Measurements from ENCODE around the gene CFAP299.
"Not testable (repeated sequence)": the region's sequence is repeated elsewhere in the genome, so short reads cannot be mapped to it uniquely, and the experiment has no call there.

The CFAP299 gene

DNA sequence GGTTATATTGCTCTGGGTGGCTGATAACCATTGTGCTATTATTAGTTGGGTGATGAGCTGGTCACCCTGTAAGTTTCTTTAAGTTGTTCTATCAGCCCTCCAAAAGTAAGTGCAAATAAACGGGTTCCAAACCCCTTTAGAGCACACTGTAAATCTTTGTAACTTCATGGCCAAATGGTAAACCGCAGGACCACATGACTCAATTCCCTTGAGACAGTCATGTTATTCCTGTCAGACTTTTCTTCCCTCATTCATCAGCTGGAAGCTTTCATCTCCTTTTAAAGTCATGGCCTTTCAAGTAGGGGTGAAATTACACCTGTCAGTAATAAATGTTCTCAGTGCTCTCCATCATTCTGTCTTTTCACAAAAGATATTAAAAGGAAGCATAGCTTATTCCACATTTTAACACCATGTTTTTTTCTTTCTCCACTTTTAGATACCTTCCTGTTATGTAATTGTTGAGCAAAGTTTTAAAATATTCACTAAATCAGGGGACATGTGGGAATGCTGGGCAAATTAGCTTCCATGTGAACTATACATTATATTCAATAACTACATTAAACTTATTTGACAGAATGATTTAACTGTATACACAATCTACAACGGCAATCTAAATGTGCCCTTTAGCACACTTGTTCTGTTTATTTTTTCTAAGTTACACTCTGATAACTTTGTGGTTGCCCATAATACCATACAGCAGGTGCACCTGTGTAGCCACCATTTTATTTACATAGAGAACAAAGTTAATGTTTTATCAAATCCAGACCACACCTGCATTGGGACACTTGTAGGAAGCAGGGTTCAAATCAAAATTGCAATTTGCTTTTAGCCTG lies 275.5 kb downstream of the CFAP299 start:
- DNase-seq (ENCODE audit: low spot score): no peak

DNA sequence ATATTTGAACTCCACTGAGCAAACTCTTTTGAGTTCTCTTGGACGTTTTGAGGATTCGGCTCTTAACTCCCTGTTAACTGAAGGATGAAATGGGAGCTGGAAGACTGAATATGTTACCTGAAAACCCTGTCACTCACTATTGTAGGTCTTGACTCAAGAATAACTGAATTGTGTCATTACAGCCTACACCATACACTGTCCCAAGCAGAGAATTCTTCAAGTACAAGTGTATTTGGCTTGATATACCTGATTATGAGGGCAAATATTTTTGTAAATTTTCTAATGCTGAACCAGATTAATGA lies 276.1 kb downstream of the CFAP299 start:
- DNase-seq (ENCODE audit: low spot score): no peak

DNA sequence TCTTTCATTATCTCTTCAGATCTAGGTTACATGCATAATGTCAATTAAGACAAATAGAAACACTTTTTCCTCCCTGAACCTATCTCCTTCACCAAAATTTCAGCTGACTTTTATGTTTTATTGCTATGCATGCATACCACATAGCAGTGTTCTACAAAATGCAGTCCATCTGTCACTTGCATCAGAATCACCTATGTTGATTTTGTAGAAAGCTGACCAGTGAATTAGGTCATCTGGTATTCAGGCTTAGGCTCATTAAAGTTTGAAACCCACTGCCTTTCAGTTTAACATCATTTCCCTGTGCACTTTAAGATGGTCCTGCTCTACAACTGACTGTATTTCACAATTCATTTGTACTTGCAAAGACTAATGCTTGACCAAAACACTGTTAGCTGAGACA lies 277.9 kb downstream of the CFAP299 start:
- DNase-seq (ENCODE audit: low spot score): no peak

DNA sequence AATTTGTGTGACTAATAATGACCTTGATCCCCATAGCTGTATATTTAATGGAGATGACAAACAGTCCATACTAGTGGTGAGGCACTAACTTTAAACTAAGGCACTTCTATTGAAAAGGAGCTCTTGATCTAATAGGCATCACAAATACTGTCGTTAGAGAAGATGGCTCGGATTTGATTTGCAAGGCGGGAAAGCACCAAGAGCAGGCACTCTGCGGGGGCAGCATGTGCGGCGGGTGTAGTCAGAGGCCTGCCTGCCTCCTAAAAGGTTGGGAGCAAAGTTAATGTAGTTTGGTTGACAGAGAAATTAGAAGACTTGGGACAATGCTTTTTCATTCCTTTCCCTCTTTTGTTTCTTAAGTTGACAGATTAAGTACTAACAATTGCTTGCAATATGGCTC lies 278.8 kb downstream of the CFAP299 start:
- DNase-seq (ENCODE audit: low spot score): no peak

DNA sequence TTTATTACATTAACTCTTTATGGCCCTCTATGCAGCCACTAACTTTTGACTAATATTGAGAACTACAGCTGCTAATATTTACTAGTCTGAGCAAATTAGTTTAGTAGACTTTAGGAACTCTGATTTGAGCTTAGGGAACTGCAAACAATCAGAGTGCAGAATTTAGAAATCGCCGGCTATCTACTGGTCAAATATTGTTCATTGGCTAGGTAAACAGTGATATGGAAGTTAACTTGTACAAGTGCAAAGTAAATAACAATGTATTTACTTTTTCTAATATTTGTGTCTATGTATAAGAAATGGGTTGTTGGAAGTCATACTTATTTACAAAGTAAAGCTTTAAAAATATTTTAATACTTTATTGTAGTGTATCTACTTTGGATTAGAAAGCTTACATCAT lies 279.6 kb downstream of the CFAP299 start:
- DNase-seq (ENCODE audit: low spot score): no peak

DNA sequence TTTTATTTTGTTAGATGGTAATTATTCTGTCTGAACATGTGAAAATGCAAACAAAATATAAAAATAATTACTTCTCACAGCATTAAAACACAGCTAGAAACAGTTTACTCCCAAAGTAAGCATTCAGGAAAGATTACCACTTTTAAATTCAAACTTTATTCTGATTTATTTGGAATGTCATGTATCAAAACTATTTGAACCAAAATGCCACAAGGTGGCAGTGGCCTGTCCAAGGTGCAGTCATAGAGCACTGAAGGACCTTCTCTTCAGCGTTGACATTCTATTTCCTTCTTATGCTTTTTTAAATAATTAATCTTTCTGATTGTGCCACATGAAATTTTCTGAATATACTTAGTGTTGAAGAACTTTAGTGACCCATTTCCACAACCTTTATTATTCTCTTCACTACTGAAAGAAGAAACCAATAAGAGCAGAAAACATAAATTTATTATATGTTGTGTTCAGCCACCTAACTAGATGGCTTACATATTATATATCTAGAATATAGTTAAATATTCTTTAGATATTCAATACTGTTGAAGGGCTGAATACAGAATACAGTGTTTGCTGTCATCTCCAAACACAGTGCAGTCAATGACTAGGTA lies 283.6 kb downstream of the CFAP299 start:
- no peak for DNase-seq (ENCODE audit: low spot score)

DNA sequence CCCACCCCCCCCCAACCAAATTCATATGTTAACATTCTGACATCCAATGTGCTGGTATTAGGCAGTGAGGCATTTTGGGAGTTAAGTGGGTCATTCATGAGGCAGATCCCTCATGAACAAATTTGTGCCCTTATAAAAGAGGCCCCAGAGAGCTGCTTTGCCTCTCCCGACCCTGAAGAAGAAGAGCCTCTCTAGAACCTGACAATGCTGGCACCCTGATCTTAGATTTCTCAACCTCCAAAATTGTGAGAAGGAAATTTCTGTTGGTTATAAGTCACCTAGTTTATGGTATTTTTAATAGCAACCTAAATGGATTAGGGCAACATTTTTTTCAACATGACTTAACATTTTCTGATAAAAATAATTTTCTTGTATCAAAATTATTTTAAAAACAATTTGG lies 296.3 kb downstream of the CFAP299 start:
- no peak for DNase-seq (ENCODE audit: low spot score)

DNA sequence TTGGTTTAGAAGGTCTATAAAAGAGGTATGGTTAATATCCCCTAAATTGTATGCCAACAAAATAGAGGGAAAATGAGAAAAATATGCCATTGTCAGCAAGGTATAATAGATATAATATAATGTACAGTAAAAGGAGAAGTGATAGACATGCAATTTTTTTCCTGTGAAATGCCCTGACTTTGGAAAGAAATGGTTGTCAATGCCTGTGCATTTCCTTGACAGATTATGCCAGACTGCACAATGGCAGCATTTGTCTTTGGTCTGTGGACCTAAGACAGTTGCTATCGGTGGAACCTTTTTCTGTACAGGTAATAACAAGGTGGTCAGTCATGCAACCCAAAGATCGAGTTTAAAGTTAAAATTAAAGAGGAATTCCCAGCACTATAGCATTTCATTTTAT lies 301.7 kb downstream of the CFAP299 start:
- no peak for DNase-seq (ENCODE audit: low spot score)

DNA sequence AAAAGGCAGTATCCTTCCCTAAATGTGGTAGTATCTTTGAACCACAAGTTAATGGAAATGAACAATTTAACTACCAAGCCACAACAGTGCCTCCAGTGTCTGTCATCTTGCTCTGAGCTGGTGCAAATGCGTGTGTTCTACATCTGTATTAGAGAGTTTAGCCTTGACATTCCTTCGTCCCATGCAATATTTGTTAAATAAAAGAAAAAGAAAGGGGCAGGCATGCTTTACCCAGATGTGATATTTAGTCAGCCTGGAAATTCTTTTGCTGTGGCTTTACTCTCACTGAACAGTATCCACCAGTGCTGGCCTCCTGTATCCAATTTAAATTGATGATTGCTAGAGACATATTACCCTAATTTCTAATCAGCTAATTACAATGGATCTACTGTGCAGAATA lies 310.5 kb downstream of the CFAP299 start:
- no peak for DNase-seq (ENCODE audit: low spot score)

DNA sequence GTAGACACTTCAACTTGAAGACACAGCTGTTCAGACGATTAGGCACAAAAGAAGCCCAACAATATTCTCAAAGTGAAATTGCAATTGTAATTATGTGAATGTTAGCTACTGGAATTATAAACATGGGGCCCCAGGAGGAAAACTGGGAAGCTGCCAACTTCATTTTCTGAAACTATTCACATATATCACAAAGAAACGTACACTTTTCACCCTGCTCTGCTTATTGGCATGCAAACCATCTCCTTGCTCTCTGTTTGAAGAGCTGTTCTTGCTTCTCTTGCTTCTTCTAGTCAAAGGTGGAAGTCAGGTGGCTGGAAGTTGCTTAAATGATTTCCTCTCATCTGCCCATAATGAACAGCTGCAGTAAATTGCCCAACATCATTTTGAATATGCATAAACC lies 320.1 kb downstream of the CFAP299 start:
- DNase-seq (ENCODE audit: low spot score): no peak

DNA sequence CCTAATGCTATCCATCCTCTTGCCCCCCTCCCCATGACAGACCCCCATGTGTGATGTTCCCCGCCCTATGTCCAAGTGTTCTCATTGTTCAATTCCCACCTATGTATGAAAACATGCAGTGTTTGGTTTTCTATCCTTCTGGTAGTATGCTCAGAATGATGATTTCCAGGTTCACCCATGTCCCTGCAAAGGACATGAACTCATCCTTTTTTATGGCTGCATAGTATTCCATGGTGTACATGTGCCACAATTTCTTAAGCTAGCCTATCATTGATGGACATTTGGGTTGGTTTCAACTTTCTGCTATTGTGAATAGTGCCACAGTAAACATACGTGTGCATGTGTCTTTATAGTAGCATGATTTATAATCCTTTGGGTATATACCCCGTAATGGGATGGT lies 334.6 kb downstream of the CFAP299 start:
- DNase-seq (ENCODE audit: low spot score): not testable (repeated sequence)

DNA sequence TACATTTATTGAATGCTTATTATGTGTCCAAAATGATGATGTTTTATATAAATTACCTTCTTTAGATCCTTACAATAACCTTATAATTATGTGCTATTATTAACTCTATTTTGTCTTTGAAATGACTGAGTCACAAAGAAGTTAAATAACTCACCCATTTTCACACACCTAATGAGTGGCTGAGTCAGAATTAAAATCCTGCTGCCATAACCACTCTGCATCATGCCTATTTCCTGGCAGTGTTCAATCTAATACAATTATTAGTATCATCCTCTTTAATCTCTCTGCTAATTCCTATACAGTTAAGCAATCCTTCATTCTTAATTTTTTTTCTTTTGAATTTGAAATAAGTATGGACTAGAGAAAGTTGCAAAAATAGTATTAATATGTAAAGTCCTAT lies 342.9 kb downstream of the CFAP299 start:
- DNase-seq (ENCODE audit: low spot score): no peak

DNA sequence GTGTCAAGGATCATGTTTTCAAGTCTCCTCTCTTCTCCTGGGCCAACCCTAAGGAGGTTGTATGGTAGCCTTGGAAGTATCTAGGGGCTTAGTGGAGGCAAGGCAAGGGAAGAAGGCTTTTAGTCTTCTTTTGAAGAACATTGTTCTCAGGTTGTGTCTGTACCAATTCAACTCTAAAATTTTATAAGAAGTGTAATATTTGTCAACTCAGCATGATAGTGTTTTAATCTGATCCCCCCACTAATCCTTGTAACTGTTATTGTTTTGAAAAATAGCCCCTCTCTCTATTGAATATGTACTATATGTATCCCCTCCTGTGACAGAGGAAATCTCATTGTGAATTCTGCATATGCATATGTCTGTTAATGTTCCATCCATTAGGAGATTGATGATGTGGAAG lies 345.4 kb downstream of the CFAP299 start:
- no peak for DNase-seq (ENCODE audit: low spot score)

DNA sequence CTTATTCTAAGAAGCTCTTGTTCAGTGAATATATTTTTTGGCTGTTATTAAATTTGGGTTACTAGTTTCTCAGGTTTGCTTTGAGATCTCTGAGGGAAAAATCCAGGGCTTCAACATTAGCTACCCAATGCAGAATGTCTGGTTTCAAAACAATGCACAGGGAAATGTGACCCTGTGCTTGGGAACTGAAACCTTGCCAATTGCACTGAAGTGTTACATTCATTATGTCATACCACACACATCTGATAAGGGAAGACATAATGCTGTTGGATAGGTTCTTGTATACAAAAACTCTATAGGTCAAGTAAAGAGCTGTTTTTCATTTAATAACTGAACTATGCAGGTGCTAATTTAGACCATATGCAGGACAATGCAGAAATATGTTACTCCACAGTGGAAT lies 349.7 kb downstream of the CFAP299 start:
- no peak for DNase-seq (ENCODE audit: low spot score)

DNA sequence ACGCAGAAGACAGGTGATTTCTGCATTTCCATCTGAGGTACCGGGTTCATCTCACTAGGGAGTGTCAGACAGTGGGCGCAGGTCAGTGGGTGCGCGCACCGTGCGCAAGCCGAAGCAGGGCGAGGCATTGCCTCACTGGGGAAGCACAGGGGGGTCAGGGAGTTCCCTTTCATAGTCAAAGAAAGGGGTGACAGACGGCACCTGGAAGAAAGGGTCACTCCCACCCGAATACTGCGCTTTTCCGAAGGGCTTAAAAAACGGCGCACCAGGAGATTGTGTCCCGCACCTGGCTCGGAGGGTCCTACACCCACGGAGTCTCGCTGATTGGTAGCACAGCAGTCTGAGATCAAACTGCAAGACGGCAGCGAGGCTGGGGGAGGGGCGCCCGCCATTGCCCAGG lies 352.2 kb downstream of the CFAP299 start:
- DNase-seq (ENCODE audit: low spot score): not testable (repeated sequence)

DNA sequence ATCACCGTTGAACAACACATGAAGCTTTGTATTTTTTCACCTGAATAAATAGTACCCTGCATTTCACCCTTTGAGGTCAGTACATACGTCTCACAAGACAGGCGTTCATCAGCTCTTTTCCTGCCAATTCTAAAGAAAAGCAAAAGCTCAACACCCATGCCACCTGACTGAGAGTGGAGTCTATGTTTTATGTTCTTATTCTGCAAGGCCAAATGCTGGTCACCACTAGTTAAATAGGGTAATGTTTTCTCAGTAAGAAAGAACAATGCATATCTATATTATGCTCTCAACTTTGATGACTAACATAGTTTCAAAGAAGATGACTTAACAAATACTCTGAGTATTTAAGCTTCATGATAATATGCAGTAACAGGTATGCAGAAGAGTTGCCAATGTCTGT lies 358.6 kb downstream of the CFAP299 start:
- DNase-seq (ENCODE audit: low spot score): no peak

DNA sequence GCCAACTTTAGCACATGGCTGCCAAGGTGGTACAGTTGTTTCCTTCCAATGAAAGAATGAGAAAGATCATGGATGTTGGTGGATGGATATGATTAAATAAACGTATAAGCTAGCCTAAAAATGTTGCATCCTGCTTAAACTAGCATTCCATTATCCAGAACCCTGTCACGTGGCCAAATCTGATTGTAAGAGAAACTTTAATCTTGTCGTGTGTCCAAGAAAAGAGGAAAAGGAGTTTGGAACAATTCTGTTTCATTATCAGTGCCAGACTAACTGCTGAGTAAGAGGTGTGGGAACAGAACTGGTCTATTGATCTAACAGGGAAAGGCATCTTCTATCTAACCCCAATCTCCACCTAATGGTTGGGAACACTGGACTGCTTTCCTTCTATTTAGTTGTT lies 369.8 kb downstream of the CFAP299 start:
- no peak for DNase-seq (ENCODE audit: low spot score)

DNA sequence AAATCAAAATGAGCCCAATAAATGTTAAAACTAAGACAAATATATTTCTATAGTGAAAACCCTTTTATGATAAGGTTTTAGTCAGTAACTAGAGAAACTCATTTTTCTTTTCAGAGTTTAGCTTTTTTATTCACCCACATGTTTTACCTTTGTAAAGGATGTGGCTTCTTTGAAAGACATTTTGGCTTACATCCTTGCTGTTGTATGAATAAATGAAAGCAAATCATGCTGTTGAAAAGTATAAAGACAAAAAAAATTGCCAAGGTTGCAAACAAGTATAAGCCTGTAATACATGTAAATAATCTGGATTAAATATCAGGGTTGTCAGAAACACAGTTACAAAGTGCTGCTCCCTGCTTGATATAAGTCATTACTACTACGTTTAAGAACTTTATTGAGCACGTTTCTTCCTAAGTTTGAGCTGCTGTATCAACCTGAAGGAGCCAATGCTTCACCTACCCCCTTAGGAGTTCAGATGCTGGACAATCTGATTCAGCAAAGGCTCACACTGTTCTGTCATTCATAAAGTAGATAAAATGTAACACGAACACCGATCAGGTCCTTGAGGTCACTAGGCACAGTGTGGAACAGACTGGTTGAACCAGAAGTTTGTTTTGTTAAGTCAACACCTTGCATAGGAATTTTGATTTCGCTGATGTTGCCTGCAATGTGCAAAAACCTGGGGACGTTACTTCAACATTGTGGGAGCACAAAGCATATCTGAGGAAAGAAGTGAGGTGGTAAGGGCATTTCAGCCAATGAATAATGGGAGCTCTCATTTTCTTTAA lies 373.7 kb downstream of the CFAP299 start:
- no peak for DNase-seq (ENCODE audit: low spot score)

DNA sequence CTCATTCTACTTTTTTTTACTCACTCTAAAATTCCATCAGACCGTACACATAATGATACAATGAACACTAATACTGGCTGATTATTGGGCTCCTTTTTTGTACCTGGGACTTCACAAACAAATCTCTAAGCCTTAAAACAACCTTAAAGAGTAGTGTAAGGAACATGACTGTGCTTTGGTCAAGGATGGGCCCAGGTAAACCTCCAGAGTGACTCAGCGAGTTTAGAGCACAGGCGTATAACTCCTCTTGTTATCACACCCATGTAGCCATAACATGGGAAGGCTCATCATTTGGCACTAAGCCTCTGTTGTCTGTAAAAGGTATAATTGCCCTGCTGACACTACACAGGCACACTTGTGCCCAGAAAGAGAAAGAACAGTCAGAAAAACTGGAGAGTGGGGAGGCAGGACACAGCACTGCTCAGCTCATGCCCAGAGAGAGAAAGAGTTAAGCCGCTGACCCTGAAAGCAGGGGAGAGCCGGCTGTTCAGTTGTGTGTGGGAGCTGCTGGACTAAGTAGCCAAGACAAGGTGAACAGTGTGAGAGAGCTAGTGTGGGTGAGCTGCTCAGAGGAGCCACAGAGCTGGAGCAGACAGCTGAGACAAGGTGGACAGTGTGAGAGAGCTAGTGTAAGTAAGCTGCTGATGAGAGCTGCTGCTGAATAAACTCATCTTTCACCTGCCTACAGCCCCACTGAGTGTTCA lies 375.4 kb downstream of the CFAP299 start:
- DNase-seq (ENCODE audit: low spot score): no peak

DNA sequence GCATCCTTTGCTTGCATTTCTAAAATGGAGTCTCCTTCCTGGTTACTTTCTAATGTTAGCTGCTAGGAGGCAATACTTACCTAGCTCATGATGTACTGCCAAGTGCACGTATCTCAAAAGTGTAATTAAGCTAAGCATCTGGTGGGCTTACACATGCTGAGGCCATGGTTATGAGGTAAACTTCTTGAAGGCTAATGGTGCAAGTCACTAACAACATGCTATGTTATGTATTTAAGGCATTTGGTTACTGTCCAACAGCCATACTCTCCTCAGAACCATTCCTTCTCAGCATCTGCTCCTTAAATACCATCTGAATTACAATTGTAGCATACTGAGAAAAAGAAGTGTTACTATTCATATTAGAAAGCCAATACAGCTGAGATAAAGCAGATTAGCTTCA lies 376.4 kb downstream of the CFAP299 start:
- DNase-seq (ENCODE audit: low spot score): no peak

DNA sequence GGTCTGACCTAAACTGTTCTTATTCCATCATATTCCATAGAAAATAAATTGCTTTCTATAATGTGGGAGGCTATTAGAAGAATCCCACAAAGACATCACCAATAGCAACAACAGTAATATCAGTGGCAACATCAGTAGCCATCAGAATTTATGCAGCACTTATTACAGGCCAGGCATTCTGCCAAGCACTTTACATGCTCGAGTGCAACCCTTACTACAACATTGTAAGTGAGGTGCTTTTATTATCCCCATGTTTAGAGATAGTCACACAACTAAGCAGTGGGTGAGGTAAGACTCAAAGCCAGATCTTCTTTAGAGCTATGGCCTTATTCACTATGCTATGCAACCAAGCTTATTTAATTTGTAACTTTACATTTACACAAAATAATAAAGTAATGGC lies 377.9 kb downstream of the CFAP299 start:
- DNase-seq (ENCODE audit: low spot score): no peak

DNA sequence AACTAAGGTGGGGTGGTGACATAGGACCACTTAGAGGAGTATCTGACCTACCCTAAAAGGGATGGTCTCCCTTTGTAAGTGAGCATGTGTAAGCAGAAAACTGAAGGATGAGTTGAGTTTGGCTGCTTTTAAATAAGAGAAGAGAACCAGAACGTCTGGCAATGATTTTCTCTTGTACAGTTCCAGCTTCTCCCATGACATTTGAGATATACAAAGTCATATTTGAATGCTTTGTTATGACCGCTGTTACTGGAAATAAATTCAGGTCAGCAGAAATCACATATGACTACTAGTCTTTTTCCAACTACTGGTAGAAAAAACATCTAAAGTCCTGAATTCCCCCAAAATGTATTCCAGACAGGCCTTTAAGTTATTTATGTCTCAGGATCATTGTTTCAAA lies 381.7 kb downstream of the CFAP299 start:
- DNase-seq (ENCODE audit: low spot score): no peak

DNA sequence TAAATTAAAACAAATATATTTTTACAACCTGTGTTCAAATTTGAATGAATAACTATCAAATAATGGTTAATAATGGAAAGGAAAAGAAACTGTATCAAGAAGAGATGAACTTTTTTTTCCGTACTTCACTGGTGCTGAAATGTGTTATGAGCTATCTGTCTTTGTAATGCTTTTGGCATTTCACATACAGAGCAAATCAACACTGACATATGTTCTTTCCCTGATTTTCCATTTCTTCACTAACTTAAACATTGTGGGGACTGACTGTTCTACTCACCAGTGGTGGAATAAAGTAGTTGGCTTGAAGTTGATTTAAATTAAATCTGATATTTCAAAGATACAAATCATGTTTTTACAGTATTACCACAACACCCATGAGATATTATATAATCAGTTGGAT lies 390.9 kb downstream of the CFAP299 start:
- no peak for DNase-seq (ENCODE audit: low spot score)
